HG03520 (cell line): ENCODE results near the gene UBE2U.

Source experiments
- ATAC-seq: cut with Tn5 transposase; IDR thresholded peaks from one replicate; pipeline ENCODE4 v1.9.1; 2021; ENCODE audit warnings: mild to moderate bottlenecking, moderate library complexity; ENCODE audit not compliant: unreplicated experiment

Gene UBE2U

DNA sequence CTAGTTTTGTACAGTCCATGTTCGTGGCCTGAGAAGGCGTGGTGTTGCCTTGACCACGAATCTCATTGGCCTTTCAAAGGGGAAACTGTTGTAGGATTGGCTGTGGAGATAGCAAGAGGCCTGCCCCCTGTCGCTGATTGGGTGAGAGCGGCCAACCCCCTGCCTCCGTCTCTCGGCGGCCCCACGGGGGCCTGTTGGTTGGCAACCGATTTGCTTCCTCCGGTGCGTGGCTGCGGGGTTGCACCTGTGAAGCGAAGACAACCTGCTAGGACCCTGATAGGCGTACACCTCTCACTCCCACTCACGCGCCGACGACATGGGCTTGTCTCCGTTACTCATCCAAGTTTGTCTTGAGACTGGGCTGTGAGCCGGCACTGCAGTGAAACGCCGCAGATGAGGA, at the start of gene UBE2U:
Gene UBE2U (plus strand): TSS at position 204 of the 400 bp plus-strand sequence. CDS start 428 bp downstream, outside the sequence.
- no peak for ATAC-seq

GRCh38 chr1:64155278-64155677, 48.1 kb upstream of the UBE2U start:
- ATAC-seq = no peak

- ATAC-seq = no peak
Observed at GRCh38 chr1:64161357-64161941, 42.0 kb upstream of the UBE2U start.

DNA sequence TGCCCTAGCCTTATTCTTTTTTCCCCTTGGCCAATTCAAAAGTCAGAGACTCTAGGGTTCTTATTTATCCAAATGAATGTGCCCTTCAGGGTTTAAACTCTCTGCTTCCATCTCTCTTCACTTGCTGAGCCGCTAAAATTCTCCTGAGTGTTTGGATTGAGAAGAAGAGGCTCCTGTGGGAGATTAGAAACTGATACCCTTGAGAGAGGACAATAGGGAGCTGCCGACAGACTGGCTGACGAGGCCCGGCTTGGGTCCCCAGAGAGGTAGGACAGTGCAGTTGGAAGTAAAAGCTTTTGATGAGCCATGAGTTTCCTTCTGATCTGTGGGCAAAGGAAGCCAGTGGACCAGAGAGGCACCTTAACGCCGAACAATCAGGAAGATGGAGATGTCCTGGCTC, 41.3 kb upstream of the UBE2U start:
- no peak for ATAC-seq

- ATAC-seq = no peak
Observed at GRCh38 chr1:64162804-64163203, 40.6 kb upstream of the UBE2U start.

- ATAC-seq = no peak
Observed at GRCh38 chr1:64163431-64163830, 40.0 kb upstream of the UBE2U start.

GRCh38 chr1:64163970-64164369, 39.5 kb upstream of the UBE2U start:
- no peak for ATAC-seq

GRCh38 chr1:64166629-64167028, 36.8 kb upstream of the UBE2U start:
- no peak for ATAC-seq

GRCh38 chr1:64167176-64167575, 36.2 kb upstream of the UBE2U start:
- ATAC-seq = no peak

- ATAC-seq = no peak
Observed at GRCh38 chr1:64171246-64171645, 32.2 kb upstream of the UBE2U start.

GRCh38 chr1:64171797-64172281, 31.6 kb upstream of the UBE2U start:
- peak; percentile 71 for ATAC-seq

- peak; percentile 60 for ATAC-seq
Observed at GRCh38 chr1:64172458-64172983, 30.9 kb upstream of the UBE2U start.

GRCh38 chr1:64173336-64173940, 30.0 kb upstream of the UBE2U start:
- ATAC-seq = no peak

GRCh38 chr1:64175639-64176038, 27.8 kb upstream of the UBE2U start:
- ATAC-seq = no peak

DNA sequence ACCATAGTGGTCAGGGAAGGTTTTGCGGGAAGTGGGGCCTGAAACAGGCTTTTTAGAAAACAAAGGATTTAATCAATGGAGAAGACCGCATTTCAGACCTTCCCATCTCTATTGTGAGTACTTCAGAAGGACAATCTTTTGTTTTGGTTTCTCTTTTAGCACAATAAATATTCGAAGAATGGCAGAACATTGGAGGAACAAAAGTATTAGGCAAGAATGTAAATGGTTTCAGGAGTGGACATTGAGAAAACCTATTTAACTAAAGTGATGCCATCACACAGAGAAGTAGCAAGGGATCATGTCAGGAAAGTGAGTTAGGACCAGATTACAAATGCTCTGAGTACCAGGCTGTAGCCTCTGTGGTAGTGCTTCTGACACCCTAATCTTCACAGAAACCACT, 26.8 kb upstream of the UBE2U start:
- no peak for ATAC-seq

DNA sequence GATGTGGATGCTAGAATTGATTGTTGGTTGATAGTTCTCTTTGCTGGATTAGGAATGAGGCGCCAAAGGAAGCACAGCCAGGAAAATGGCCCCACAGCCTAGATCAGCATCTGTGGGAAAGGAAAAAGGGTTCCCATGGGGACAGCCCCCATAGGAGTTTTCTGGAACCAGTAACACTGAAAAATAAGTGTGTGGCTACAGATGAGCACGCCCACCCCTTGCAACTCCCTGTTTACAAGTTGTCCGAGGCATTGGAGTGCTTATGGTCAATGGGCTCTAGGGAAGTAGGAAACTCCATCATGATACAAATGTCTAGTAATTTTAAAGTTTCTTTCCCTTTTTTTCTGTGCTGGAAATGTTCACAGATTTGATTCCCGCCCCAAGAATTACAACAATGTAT, 23.8 kb upstream of the UBE2U start:
- no peak for ATAC-seq

DNA sequence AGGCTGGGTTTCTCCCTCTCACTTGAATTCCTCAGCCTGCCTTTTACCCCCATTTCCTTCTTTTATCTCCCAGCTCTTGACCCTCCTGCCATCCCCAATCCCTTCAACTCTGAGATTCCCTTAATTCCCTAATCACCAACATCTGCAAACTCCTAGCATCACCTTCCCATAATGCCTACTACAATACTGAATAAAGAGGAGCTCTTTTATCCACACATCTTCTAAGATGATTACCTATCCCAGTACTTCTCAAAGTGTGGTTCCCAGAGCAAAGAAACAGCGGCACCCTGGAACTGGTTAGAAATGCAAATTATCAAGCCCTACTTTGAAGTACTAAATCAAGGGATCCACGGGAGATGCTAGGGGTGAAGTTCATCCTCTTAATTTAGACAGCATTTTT, 21.2 kb upstream of the UBE2U start:
- no peak for ATAC-seq

DNA sequence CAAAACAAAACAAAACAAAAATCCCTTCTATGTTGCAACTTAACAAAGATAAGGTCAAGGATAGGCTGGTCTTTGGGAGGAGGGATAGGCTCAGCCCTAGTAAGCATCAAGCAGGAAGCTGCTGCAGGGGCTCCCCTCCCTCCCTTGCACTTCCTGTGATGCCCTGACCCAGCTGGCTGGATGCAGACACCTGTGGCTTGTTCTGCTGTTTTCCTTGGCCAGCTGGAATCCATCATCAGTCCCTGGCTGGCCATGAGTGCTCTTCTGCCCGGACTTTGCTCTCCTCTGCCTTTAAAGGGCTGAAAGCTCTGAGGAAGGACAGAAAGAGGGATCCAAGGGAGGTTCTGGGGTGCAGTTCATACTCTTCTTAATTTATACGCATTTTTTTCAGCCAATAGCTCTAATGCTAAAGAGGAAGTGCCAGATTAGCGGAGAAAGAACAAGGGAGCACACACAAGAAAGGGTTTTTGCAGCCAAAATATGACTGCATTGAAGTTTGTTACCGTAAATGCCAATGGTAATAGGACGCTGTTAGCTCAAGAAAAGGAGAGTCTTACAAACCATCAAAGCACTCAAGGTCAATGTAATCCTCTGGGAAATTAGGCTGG, 19.9 kb upstream of the UBE2U start:
- no peak for ATAC-seq

- no peak for ATAC-seq
Observed at GRCh38 chr1:64184003-64184440, 19.4 kb upstream of the UBE2U start.

DNA sequence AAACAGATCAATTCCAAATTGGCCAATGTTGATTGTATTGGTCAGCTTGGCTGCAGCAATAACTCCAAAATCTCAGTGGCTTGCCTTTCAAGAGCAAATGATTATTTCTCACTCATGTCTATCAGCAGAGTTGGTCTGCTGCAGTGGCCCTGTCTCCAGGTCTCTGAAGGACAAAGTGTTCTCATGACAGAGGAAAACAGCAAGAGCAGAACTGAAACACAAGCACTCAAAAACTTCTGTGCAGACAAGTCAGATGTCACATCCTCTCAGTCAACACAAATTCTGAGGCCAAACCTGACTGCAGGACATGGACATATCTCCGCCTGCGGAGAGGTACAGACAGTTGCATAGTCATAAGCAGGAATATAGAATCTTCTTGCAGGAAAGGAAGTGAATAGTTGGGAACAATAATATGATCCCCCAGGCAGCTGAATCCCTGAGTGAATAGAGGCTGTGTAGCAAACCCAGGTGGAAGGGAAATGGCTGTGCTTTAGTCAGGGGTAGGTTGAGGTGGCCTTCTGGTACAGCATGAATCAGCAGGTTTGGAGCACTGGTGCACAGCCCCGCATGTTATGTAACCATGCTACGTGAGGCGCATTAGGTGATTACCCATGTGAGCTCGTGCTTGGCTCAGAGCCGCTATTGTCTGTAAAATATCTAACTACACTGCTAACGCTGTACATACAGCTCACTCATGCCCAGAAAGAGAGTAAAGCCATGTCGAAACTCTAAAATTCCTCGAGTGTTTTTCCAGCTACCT, 17.1 kb upstream of the UBE2U start:
- no peak for ATAC-seq

GRCh38 chr1:64186898-64187280, 16.5 kb upstream of the UBE2U start:
- no peak for ATAC-seq
